Stimulated activated CD4-positive, alpha-beta T cell treated with anti-CD3 and anti-CD28 coated beads, TNF-alpha, amount 100 ng/mL, for 4 hours (primary cell): ENCODE results near the gene TSC22D1.

Experiments
- DNase-seq, 3 experiments: peaks; one replicate each; pipeline ENCODE4 v3.0.0-alpha.2; 2020; ENCODE audit warnings: low read depth in 3 of 3

The TSC22D1 gene

GRCh38 chr13:44452418-44452817 lies 123.7 kb downstream of the TSC22D1 start:
- no peak for DNase-seq

GRCh38 chr13:44451651-44452050 lies 124.5 kb downstream of the TSC22D1 start:
- DNase-seq, result no peak

- no peak for DNase-seq
Observed at GRCh38 chr13:44451126-44451525, 125.0 kb downstream of the TSC22D1 start.

- DNase-seq, result no peak
Observed at GRCh38 chr13:44449999-44450821, 125.9 kb downstream of the TSC22D1 start.

- DNase-seq, result no peak
Observed at GRCh38 chr13:44448875-44449274, 127.3 kb downstream of the TSC22D1 start.

GRCh38 chr13:44448373-44448772 lies 127.8 kb downstream of the TSC22D1 start:
- no peak for DNase-seq

- DNase-seq, result no peak
Observed at GRCh38 chr13:44447783-44448321, 128.3 kb downstream of the TSC22D1 start.

GRCh38 chr13:44440046-44440608 lies 136.0 kb downstream of the TSC22D1 start:
- DNase-seq, result no peak

- no peak for DNase-seq
Observed at GRCh38 chr13:44439452-44440024, 136.6 kb downstream of the TSC22D1 start.

- no peak for DNase-seq
Observed at GRCh38 chr13:44438234-44438579, 137.9 kb downstream of the TSC22D1 start.

- no peak for DNase-seq
Observed at GRCh38 chr13:44437356-44438233, 138.5 kb downstream of the TSC22D1 start.

- peak; percentile 5 to 27 (median 17) for DNase-seq
Observed at GRCh38 chr13:44436589-44437337, 139.4 kb downstream of the TSC22D1 start.

- no peak for DNase-seq
Observed at GRCh38 chr13:44435919-44436510, 140.1 kb downstream of the TSC22D1 start.

GRCh38 chr13:44435142-44435918 lies 140.8 kb downstream of the TSC22D1 start:
- DNase-seq, result peak; percentile 73 to 83 (median 80)

- DNase-seq, result no peak
Observed at GRCh38 chr13:44434766-44435141, 141.4 kb downstream of the TSC22D1 start.

GRCh38 chr13:44433863-44434765 lies 142.0 kb downstream of the TSC22D1 start:
- DNase-seq, result no peak

- DNase-seq, result no peak
Observed at GRCh38 chr13:44432650-44433049, 143.5 kb downstream of the TSC22D1 start.

- no peak for DNase-seq
Observed at GRCh38 chr13:44431150-44431549, 145.0 kb downstream of the TSC22D1 start.

GRCh38 chr13:44429311-44429710 lies 146.8 kb downstream of the TSC22D1 start:
- DNase-seq, result no peak
